GM12878 (cell line): ENCODE measurements around the gene PMP22. TPM values are rescaled to one million over a fixed set of nuclear protein-coding genes. Genes with fewer than 3 reads are reported as not detected.

Source experiments
- ATAC-seq: fragments of 200-7000 bp; cut with Tn5 transposase; 3 replicates; pipeline ENCODE4 v1.9.1; 2020; ENCODE audit warnings: mild to moderate bottlenecking, moderate library complexity
- BruUV-seq: library from RNA; stranded (reverse); fragments of 400-500 nt; replicated peaks from 2 replicates; lab custom pipeline; 2021; lab: Mats Ljungman, UMichigan
- CTCF ChIA-PET: fragments of 300-600 bp; sonication (Branson Sonifier 250); formaldehyde crosslinking; extraction: SDS; loops from one replicate; lab custom pipeline; 2021; ENCODE audit warnings: inconsistent platforms; lab: Yijun Ruan, JAX
- POLR2A ChIA-PET: fragments of 350-600 bp; formaldehyde crosslinking; extraction: SDS; loops from one replicate; lab custom pipeline; 2021; ENCODE audit warnings: inconsistent platforms; lab: Charles Lee
- RAD21 ChIA-PET: fragments of 300-600 bp; sonication (Branson Sonifier 250); formaldehyde crosslinking; loops from one replicate; lab custom pipeline; 2023; ENCODE audit warnings: antibody characterized with exemption; ENCODE audit not compliant: unreplicated experiment; lab: Charles Lee
- SMC1A ChIA-PET: fragments of 300-600 bp; sonication (Branson Sonifier 250); formaldehyde crosslinking; loops from one replicate; lab custom pipeline; 2023; ENCODE audit not compliant: unreplicated experiment, uncharacterized antibody; lab: Charles Lee
- DNase-seq: peaks from one replicate; pipeline ENCODE4 v3.0.0-alpha.2; 2011; ENCODE audit warnings: low read depth, low spot score
- FAIRE-seq: peaks from 3 replicates; lab custom pipeline; 2011; peaks lifted over from hg19 to GRCh38; lab: Jason Lieb, UNC
- H2AFZ ChIP-seq: 2 replicates; pipeline ENCODE4 v1.6.0; 2011; ENCODE audit warnings: low read depth, low read length, control low read depth; ENCODE audit not compliant: control insufficient read depth
- H3K27ac ChIP-seq: 2 replicates; pipeline ENCODE4 v1.5.1; 2011; ENCODE audit warnings: control low read depth; ENCODE audit not compliant: control insufficient read depth, insufficient read depth
- H3K27me3 ChIP-seq, 2 experiments: replicated peaks in 1 of 2; 2 replicates each; pipeline versions ENCODE4 v1.6.0 to v1.6.1; 2011; ENCODE audit warnings: low read length in 1 of 2; ENCODE audit not compliant: control insufficient read depth in 2 of 2, insufficient read depth in 2 of 2
- H3K36me3 ChIP-seq, 2 experiments: 2 replicates each; pipeline ENCODE4 v1.5.1; 2011; ENCODE audit warnings: low read length in 1 of 2; ENCODE audit not compliant: control insufficient read depth in 2 of 2, insufficient read depth in 2 of 2
- H3K4me1 ChIP-seq: 2 replicates; pipeline ENCODE4 v1.6.1; 2011; ENCODE audit warnings: mild to moderate bottlenecking, low read length, moderate library complexity, mixed read lengths; ENCODE audit not compliant: control insufficient read depth, insufficient read depth
- H3K4me2 ChIP-seq: 2 replicates; pipeline ENCODE4 v1.6.0; 2011; ENCODE audit warnings: control low read depth; ENCODE audit not compliant: control insufficient read depth, insufficient read depth
- H3K4me3 ChIP-seq: fragments of 200-600 bp; sonication (generic); 2 replicates; pipeline ENCODE4 v1.5.1; 2016
- H3K79me2 ChIP-seq: 2 replicates; pipeline ENCODE4 v1.6.0; 2011; ENCODE audit warnings: low read length; ENCODE audit not compliant: control insufficient read depth, insufficient read depth
- H3K9ac ChIP-seq: 2 replicates; pipeline ENCODE4 v1.8.0; 2011; ENCODE audit warnings: low read length, control low read depth, mixed read lengths; ENCODE audit not compliant: control insufficient read depth, insufficient read depth
- H3K9me3 ChIP-seq: replicated peaks from 3 replicates; pipeline ENCODE4 v1.5.1; 2011; ENCODE audit warnings: mild to moderate bottlenecking, low read length; ENCODE audit not compliant: control insufficient read depth, insufficient read depth
- H4K20me1 ChIP-seq: 2 replicates; pipeline ENCODE4 v1.6.0; 2011; ENCODE audit not compliant: control insufficient read depth, insufficient read depth
- BCL3 ChIP-seq: IDR thresholded peaks from 2 replicates; pipeline ENCODE4 v1.6.1; 2011; ENCODE audit warnings: borderline replicate concordance, low read depth, mild to moderate bottlenecking, moderate library complexity, low read length; ENCODE audit not compliant: insufficient read depth, poor library complexity, severe bottlenecking
- E4F1 ChIP-seq: fragments of 450-650 bp; IDR thresholded peaks from 2 replicates; pipeline ENCODE4 v1.6.1; 2018; ENCODE audit warnings: borderline replicate concordance, mild to moderate bottlenecking; ENCODE audit not compliant: partially characterized antibody
- EP300 ChIP-seq, 2 experiments: fragments of 150-350 bp in 1 of 2; IDR thresholded peaks; 2 replicates each; pipeline ENCODE4 v1.6.1; 2011 to 2012; ENCODE audit warnings: low read depth in 2 of 2, low read length in 2 of 2, borderline replicate concordance in 1 of 2, improper control_type of control experiment in 1 of 2, inconsistent platforms in 1 of 2; ENCODE audit not compliant: control insufficient read depth in 1 of 2
- HDAC2 ChIP-seq: fragments of 200-600 bp; sonication (generic); IDR thresholded peaks from 2 replicates; pipeline ENCODE4 v1.6.1; 2017
- IKZF2 ChIP-seq, 2 experiments: fragments of 450-650 bp; IDR thresholded peaks; 2 replicates each; pipeline ENCODE4 v1.6.1; 2017; ENCODE audit warnings: mild to moderate bottlenecking in 2 of 2, moderate library complexity in 2 of 2
- MEF2B ChIP-seq: fragments of 450-650 bp; IDR thresholded peaks from 2 replicates; pipeline ENCODE4 v1.6.1; 2018; ENCODE audit warnings: mild to moderate bottlenecking, moderate library complexity; ENCODE audit not compliant: partially characterized antibody, poor library complexity, severe bottlenecking
- NFYB ChIP-seq: IDR thresholded peaks from 2 replicates; pipeline ENCODE4 v1.6.1; 2011; ENCODE audit warnings: low read depth, mild to moderate bottlenecking, low read length, improper control_type of control experiment, moderate library complexity; ENCODE audit not compliant: insufficient read depth
- PBX3 ChIP-seq: IDR thresholded peaks from 2 replicates; pipeline ENCODE4 v1.6.1; 2011; ENCODE audit warnings: mild to moderate bottlenecking, low read depth, low read length, moderate library complexity; ENCODE audit not compliant: insufficient replicate concordance
- SMAD5 ChIP-seq: IDR thresholded peaks from 2 replicates; pipeline ENCODE4 v1.6.1; 2016; ENCODE audit warnings: antibody characterized with exemption, low read depth
- ZNF207 ChIP-seq: fragments of 450-650 bp; IDR thresholded peaks from 2 replicates; pipeline ENCODE4 v1.6.1; 2014; ENCODE audit warnings: antibody characterized with exemption, mild to moderate bottlenecking, borderline replicate concordance
- WGBS: methylation state at CpG from one replicate; pipeline ENCODE4 v1.1.6; 2016; ENCODE audit warnings: low lambda C conversion rate; ENCODE audit not compliant: insufficient replicate concordance, insufficient coverage; ENCODE audit errors: missing lambda C conversion rate; 5-methylcytosine and 5-hydroxymethylcytosine counted together
- in situ Hi-C: fragments of 300-500 bp; cut with MboI; formaldehyde crosslinking; loops from 9 replicates; pipeline ENCODE4 v1.14.3; 2018; ENCODE audit warnings: mixed read lengths
- intact Hi-C: fragments of 100-400 bp; cut with micrococcal nuclease; formaldehyde crosslinking; loops from one replicate; pipeline ENCODE4 v1.14.2; 2022; ENCODE audit not compliant: unreplicated experiment
- polyA plus RNA-seq, 11 experiments: library from polyadenylated mRNA; depleted of rRNA in 4 of 11; unstranded in 6 of 11; stranded (reverse) in 5 of 11; fragments of >200 nt; fragmentation: Nextera tagmentation in 4 of 11; fragmentation: Illumina TruSeq in 1 of 11; extraction: Ambion mirVana in 4 of 11; extraction: Trizol in 1 of 11; gene quantifications; 1 replicate in 1 of 11; 2 replicates in 10 of 11; pipeline versions ENCODE4 v1.2.1 to v1.2.3, GENCODE V29; 2011 to 2016; ENCODE audit warnings: inconsistent platforms in 2 of 11, missing spikeins in 2 of 11, low read depth in 1 of 11
- total RNA-seq, 4 experiments: library from RNA; depleted of rRNA in 3 of 4; stranded (reverse); fragments of >200 nt in 3 of 4; fragmentation: Illumina TruSeq in 1 of 4; extraction: Trizol in 1 of 4; gene quantifications; 2 replicates each; pipeline versions ENCODE4 v1.2.1 to v1.2.3, GENCODE V29; 2013 to 2021

Gene PMP22
- total and polyA plus RNA-seq, 10 of the 15 experiments (the other 5 are each of a cell fraction or from before 2014, with no cell fraction given): 0.59 TPM; not detected in 9

GRCh38 chr17:15293558-15293957 lies 28.4 kb upstream of the PMP22 start:
- TF ChIP-seq PBX3: no peak
- no peak for TF ChIP-seq IKZF2 (IDR thresholded peaks at IDR 0.05)

GRCh38 chr17:15291674-15292361 lies 26.7 kb upstream of the PMP22 start:
- ATAC-seq (no peak), FAIRE-seq (no peak), DNase-seq (no peak)
- WGBS: 17% methylated on average over 8 of the region's 8 CpGs
- Histone ChIP-seq H3K4me3 (no peak overlapping the region), H3K36me3 (no peaks in the 10 kb centered on the region), H3K4me2 (no peak overlapping the region), H3K27me3 (no peaks in the 10 kb centered on the region), H3K27ac (no peak overlapping the region), H3K79me2 (no peaks in the 10 kb centered on the region), H3K4me1 (no peaks in the 10 kb centered on the region), H3K9me3 (no peaks in the 10 kb centered on the region), H2AFZ (no peak overlapping the region), H3K9ac (no peak overlapping the region), H4K20me1 (no peaks in the 10 kb centered on the region)
- BruUV-seq: no TSS peak
- RAD21 ChIA-PET: no interaction called here
- POLR2A ChIA-PET: no interaction called here
- in situ Hi-C loops (no loop called here), intact Hi-C loops (no loop called here)
- SMC1A ChIA-PET: interaction anchor here (0.7 kb wide), 1 partner anchor 674 kb away, joined by 3 read pairs; no protein-coding TSS in a partner anchor
- CTCF ChIA-PET: no interaction called here
- TF ChIP-seq BCL3 (no peak), SMAD5 (no peak), EP300 (IDR thresholded peaks at IDR 0.05; ENCODE audit: borderline replicate concordance in 1 of 2, control insufficient read depth in 1 of 2, low read depth in 2 of 2, low read length in 2 of 2) (no peak), HDAC2 (no peak), MEF2B (no peak), ZNF207 (no peak), NFYB (no peak), E4F1 (no peak)

More at GRCh38 chr17:15293558-15293957, 28.4 kb upstream of the PMP22 start:
- Histone ChIP-seq H3K79me2 (no peaks in the 10 kb centered on the region), H3K4me2 (no peak overlapping the region), H3K9ac (no peak overlapping the region), H3K27me3 (no peaks in the 10 kb centered on the region), H3K9me3 (no peaks in the 10 kb centered on the region), H2AFZ (no peak overlapping the region), H3K27ac (no peak overlapping the region), H3K36me3 (no peaks in the 10 kb centered on the region), H3K4me1 (no peaks in the 10 kb centered on the region), H3K4me3 (no peak overlapping the region), H4K20me1 (no peaks in the 10 kb centered on the region)
- WGBS: 46% methylated on average over 3 of the region's 3 CpGs
- BruUV-seq: no TSS peak
- in situ Hi-C loops: no loop called here
- ChIA-PET CTCF (interaction anchor here (1.0 kb wide), 1 partner anchor 12 kb away, joined by 3 read pairs; no protein-coding TSS in a partner anchor), POLR2A (no interaction called here), SMC1A (no interaction called here), RAD21 (no interaction called here)
- DNase-seq: no peak
- intact Hi-C loops: no loop called here
- no peak for ATAC-seq
- FAIRE-seq: no peak
